ENCODE results near the gene AP1M2. TPM values are rescaled to one million over a fixed set of nuclear protein-coding genes. Genes with fewer than 3 reads are reported as not detected.

Gene AP1M2
- total RNA-seq, 4 donors from 2014 or later = 24.8 to 67.0 (median 57.1) TPM

- H3K4me3 ChIP-seq = no peak overlapping the region
- peaks cover 0 to 56% (median 15%) of the 10 kb centered on the region in 3 donors for H3K4me1 ChIP-seq
- no peaks in the 10 kb centered on the region for H3K9me3 ChIP-seq
- 76 to 90% methylated on average over 3 to 7 of the region's 8 CpGs for WGBS, 2 donors
- no peak for DNase-seq
- TF ChIP-seq CTCF (IDR thresholded peaks at IDR 0.05) = no peak
- no peak for TF ChIP-seq POLR2A (IDR thresholded peaks at IDR 0.05)
- H3K27ac ChIP-seq = peak overlapping the region in 1 of 4 donors; percentile 73
- intact Hi-C loops (cut with DNase I) = no loop called here
- no peaks in the 10 kb centered on the region for H3K27me3 ChIP-seq
- no peaks in the 10 kb centered on the region for H3K36me3 ChIP-seq
These were observed 31.7 kb upstream of the AP1M2 start for GRCh38 chr19:10618846-10619245.

DNA sequence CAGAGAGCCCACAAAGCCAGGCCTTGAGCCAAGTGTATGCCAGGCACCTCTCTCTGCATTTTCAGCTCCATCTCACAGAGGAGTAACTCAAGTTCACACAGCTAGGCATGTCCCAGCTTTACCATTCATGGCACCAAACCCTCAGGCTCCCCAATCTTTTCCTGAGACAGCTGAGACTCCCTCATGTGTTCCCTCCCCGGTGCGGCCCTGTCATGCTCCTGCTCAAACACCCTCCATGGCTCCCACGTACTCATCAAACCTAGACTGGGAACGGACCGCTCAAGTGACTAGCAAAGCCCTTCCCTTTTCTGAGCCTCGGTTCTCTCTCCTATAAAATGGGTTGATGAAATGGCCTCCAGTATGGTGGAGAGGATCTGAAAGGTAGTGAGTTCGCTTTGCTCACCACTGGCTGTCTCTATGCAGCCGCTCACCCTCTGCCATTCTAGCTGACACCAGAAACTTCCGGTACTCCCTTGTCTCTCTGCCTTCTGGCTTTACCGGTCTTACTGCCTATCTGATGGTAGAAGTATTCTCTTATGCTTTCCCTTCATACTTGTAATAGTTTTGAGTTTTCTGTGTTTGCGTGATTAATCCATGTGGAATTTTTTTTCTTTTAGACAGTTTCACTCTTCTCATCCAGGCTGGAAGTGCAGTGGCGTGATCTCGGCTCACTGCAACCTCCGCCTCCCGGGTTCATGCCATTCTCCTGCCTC lies 30.5 kb upstream of the AP1M2 start:
- DNase-seq = no peak
- Histone ChIP-seq H3K4me3 (peak overlapping the region in 3 of 4 donors; percentile 13 to 35 (median 22)), H3K9me3 (no peaks in the 10 kb centered on the region), H3K27me3 (no peaks in the 10 kb centered on the region), H3K36me3 (no peaks in the 10 kb centered on the region), H3K4me1 (peaks cover 5 to 56% (median 16%) of the 10 kb centered on the region in 3 donors), H3K27ac (peak overlapping the region; percentile 51 to 73 (median 64))
- intact Hi-C loops (cut with DNase I) = no loop called here
- TF ChIP-seq POLR2A (IDR thresholded peaks at IDR 0.05) = no peak
- no peak for TF ChIP-seq CTCF (IDR thresholded peaks at IDR 0.05)
- WGBS, 2 donors = 41 to 55% methylated on average over 12 to 15 of the region's 15 CpGs

DNA sequence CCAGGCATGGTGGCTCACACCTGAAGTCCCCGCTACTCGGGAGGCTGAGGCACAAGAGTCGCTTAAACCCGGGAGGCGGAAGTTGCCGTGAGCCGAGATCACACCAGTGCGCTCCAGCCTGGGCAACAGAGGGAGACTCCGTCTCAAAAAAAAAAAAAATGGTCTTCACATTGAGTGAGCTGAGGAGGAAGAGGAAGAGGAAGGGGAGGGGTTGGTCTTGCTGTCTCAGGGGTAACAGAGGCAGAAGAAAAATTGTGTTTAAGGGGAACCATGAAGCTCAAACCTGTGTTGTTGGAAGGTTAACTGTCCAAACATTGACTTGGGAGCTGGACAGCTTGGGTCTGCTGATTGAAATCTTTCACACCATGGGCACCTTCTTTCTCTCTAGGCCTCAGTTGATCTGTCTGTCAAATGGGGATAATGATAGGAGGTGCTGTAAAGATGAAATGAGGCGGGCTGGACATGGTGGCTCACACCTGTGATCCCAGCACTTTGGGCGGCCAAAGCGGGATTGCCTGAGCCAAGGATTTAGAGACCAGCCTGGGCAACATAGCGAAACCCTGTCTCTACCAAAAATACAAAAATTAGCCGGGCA lies 28.4 kb upstream of the AP1M2 start:
- WGBS, 2 donors = 88 to 94% methylated on average over 7 to 14 of the region's 14 CpGs
- Histone ChIP-seq H3K27me3 (no peaks in the 10 kb centered on the region), H3K4me3 (no peak overlapping the region), H3K9me3 (no peaks in the 10 kb centered on the region), H3K27ac (no peak overlapping the region), H3K4me1 (peaks cover 6 to 70% (median 24%) of the 10 kb centered on the region in 3 donors), H3K36me3 (no peaks in the 10 kb centered on the region)
- TF ChIP-seq POLR2A (IDR thresholded peaks at IDR 0.05) (no peak), CTCF (IDR thresholded peaks at IDR 0.05) (no peak)
- intact Hi-C loops (cut with DNase I) = no loop called here
- DNase-seq = no peak

DNA sequence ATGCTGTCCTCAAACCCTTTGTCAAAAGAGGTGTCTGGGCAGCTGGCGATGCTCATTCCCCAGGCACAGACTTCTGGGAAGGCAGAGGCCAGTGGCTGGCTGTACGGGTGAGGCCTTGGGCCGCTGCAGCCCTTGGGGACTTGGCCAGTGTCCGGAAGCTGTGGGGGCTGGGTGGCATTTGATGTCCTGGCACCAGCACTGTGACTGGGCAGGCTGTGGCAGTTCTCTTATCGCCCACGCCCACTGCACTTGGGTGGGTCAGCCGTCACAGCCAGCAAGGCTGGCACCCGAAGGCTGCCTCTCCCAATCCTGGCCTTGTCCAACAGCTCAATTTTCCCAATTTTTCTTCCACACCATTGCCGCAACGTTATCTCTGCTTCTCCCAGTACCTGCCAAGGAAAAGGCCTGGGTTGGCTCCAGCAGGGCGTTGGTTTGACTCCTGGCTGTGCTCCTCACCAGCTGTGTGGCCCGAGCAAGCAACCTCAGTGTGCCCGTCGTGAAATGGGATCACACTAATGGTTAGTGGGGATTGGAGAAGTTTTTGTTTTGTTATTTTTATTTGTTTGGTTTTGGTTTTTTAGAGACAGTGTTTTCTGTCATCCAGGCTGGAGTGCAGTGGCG lies 25.5 kb upstream of the AP1M2 start:
- 29 to 41% methylated on average over 11 to 15 of the region's 15 CpGs for WGBS, 2 donors
- Histone ChIP-seq H3K27ac (peak overlapping the region; percentile 4 to 59 (median 47)), H3K36me3 (no peaks in the 10 kb centered on the region), H3K27me3 (no peaks in the 10 kb centered on the region), H3K9me3 (no peaks in the 10 kb centered on the region), H3K4me1 (peaks cover 6 to 60% (median 21%) of the 10 kb centered on the region in 3 donors), H3K4me3 (no peak overlapping the region)
- no peak for DNase-seq
- no peak for TF ChIP-seq POLR2A (IDR thresholded peaks at IDR 0.05)
- TF ChIP-seq CTCF (IDR thresholded peaks at IDR 0.05) = no peak
- intact Hi-C loops (cut with DNase I) = no loop called here

DNA sequence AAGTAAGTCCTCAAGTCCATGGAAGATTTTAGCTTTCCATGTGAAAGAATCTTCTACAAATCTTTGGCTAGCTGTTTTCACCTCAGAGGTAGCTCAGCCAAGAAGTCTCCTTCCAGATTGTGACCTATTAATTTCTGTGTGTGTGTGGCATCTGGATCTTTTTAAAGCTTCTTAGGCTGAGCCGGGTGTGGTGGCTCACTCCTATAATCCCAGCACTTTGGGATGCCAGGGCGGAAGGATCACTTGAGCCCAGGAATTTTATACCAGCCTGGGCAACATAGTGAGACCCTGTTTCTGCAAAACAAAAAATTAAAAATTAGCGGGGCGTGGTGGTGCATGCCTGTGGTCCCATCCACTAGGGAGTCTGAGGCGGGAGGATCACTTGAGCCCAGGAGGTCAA lies 24.8 kb upstream of the AP1M2 start:
- Histone ChIP-seq H3K4me3 (no peak overlapping the region), H3K4me1 (peaks cover 6 to 53% (median 15%) of the 10 kb centered on the region in 3 donors), H3K27ac (peak overlapping the region in 2 of 4 donors; percentile 43 to 59), H3K27me3 (no peaks in the 10 kb centered on the region), H3K36me3 (no peaks in the 10 kb centered on the region), H3K9me3 (no peaks in the 10 kb centered on the region)
- intact Hi-C loops (cut with DNase I) = no loop called here
- no peak for DNase-seq
- WGBS, 2 donors = 47 to 60% methylated on average over 3 to 5 of the region's 5 CpGs
- TF ChIP-seq POLR2A (IDR thresholded peaks at IDR 0.05) (no peak), CTCF (IDR thresholded peaks at IDR 0.05) (no peak)

Measured in esophagus squamous epithelium (tissue), 5 donors.